Neuron (in vitro differentiated cells): ENCODE measurements around the gene PCSK6.

Experiments used
- H2AFZ ChIP-seq: one replicate; pipeline ENCODE4 v1.6.1; 2013; ENCODE audit warnings: low read depth, mild to moderate bottlenecking, inconsistent platforms, low read length, moderate library complexity
- H3K27me3 ChIP-seq: one replicate; pipeline ENCODE4 v1.6.1; 2013; ENCODE audit warnings: low read length; ENCODE audit not compliant: insufficient read depth
- H3K36me3 ChIP-seq: one replicate; pipeline ENCODE4 v1.6.1; 2013; ENCODE audit warnings: low read length; ENCODE audit not compliant: insufficient read depth
- H3K4me1 ChIP-seq: one replicate; pipeline ENCODE4 v1.6.1; 2013; ENCODE audit warnings: low read length; ENCODE audit not compliant: insufficient read depth
- H3K4me3 ChIP-seq: 2 replicates; pipeline ENCODE4 v1.5.1; 2013; ENCODE audit warnings: mild to moderate bottlenecking, low read length, moderate library complexity
- H3K9me3 ChIP-seq: one replicate; pipeline ENCODE4 v1.6.1; 2013; ENCODE audit warnings: low read length

PCSK6 gene

GRCh38 chr15:101325263-101326025, 164.1 kb downstream of the PCSK6 start:
- Histone ChIP-seq H3K4me3 (no peak overlapping the region), H3K4me1 (no peaks in the 10 kb centered on the region), H3K27me3 (no peaks in the 10 kb centered on the region), H3K36me3 (no peaks in the 10 kb centered on the region), H2AFZ (no peak overlapping the region), H3K9me3 (no peaks in the 10 kb centered on the region)

GRCh38 chr15:101324524-101325177, 164.9 kb downstream of the PCSK6 start:
- Histone ChIP-seq H3K27me3 (no peaks in the 10 kb centered on the region), H3K4me3 (no peak overlapping the region), H2AFZ (no peak overlapping the region), H3K36me3 (no peaks in the 10 kb centered on the region), H3K4me1 (no peaks in the 10 kb centered on the region), H3K9me3 (no peaks in the 10 kb centered on the region)

DNA sequence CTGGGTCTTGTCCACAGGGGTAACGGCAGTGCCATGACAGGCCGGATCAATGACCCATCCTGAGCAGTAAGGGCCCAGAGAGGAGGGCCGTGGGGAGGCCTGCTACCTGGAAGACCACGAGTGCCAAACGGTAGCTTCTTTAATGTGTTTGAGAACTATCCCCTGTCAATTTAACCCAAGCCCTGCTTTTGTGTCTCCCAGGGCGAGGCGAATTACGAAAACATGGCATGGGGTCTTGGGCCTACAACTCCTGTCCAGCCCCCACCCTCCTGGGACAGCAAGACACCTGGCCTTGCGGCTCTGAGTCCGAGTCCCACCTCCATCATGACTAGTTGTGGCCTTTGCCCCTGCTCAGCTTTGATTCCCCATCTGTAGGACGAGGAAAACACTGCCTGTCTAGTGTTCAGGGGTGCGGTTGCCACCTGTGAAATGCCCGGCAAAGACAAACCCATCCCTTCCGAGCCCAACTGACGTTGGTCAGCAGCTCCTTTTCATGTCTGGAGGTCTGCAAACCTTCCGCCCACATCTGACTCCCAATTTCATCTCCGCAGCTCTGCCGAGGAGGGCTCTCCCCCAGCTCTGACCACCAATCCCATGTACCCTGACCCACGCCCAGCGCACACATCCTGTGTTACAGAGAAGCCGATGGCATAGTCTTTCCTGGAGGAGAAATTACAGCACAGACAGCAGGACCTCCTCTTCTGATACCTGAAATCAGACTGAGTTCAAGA, 165.5 kb downstream of the PCSK6 start:
- H3K27me3 ChIP-seq, result no peaks in the 10 kb centered on the region

GRCh38 chr15:101322854-101323477, 166.5 kb downstream of the PCSK6 start:
- Histone ChIP-seq H3K4me1 (no peaks in the 10 kb centered on the region), H3K4me3 (no peak overlapping the region), H3K27me3 (no peaks in the 10 kb centered on the region), H2AFZ (no peak overlapping the region), H3K36me3 (no peaks in the 10 kb centered on the region), H3K9me3 (no peaks in the 10 kb centered on the region)

More for the DNA sequence above, 165.5 kb downstream of the PCSK6 start:
- Histone ChIP-seq H3K4me1 (no peaks in the 10 kb centered on the region), H2AFZ (no peak overlapping the region), H3K4me3 (no peak overlapping the region), H3K9me3 (no peaks in the 10 kb centered on the region), H3K36me3 (no peaks in the 10 kb centered on the region)

DNA sequence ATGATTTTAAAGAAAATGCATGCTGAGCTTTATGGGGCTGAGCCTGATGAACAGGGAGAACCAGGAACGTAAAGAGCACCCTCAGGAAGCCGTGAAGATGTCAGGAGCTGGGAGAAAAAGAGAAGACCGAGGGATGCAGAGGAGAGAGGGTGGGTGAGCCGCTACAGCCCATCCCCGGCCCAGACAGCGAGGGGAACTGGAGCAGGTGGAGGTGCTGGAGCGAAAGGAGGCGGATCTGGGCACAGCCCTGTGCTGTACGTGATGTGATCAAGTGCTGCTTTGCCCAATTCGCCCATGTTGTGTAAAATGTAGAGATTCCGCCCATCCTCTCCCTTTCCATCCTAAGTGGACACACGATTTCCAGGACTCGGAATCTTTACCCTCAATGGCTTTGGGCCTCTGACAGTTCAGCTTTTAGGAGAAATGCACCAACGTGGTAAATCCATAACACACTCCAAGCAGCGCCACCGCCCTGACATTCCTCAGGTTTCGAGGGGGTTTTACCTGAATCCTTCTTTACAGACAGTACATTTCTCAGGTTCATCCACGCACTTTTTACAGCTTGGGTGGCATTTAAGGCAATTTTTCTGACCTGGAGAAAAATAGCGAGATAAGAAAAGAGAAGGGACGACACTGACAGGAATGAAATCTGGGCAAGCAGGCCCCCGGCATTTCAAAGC, 167.4 kb downstream of the PCSK6 start:
- Histone ChIP-seq H3K27me3 (no peaks in the 10 kb centered on the region), H3K4me3 (no peak overlapping the region)

GRCh38 chr15:101320501-101321052, 168.9 kb downstream of the PCSK6 start:
- Histone ChIP-seq H3K4me3 (no peak overlapping the region), H3K4me1 (no peaks in the 10 kb centered on the region), H3K27me3 (no peaks in the 10 kb centered on the region), H3K9me3 (no peaks in the 10 kb centered on the region), H3K36me3 (peaks cover 2% of the 10 kb centered on the region), H2AFZ (no peak overlapping the region)

More for the DNA sequence above, 167.4 kb downstream of the PCSK6 start:
- H3K4me1 ChIP-seq, result no peaks in the 10 kb centered on the region
- H3K9me3 ChIP-seq, result no peaks in the 10 kb centered on the region
- H2AFZ ChIP-seq, result no peak overlapping the region
- H3K36me3 ChIP-seq, result no peaks in the 10 kb centered on the region

DNA sequence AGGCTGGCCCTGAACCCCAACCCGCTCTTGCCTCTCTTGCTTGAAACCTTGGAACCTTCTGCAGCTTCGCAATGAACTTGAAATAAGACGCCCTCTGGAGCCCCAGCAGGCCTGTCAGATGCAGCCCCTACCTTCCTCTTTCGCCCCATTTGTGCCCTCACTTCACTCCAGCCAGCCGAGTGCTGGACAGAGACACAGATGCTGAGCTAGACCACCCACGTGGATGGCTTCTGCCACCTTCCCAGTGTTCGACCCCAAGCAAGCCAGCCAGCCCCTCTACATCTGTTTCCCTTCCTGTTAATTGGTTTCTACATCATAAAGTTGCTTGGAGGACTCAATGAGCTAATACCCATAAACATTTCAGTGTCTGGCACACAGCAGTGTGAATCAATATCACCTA, 170.7 kb downstream of the PCSK6 start:
- H2AFZ ChIP-seq, result no peak overlapping the region
- H3K27me3 ChIP-seq, result no peaks in the 10 kb centered on the region
- H3K36me3 ChIP-seq, result peaks cover 2% of the 10 kb centered on the region
- no peak overlapping the region for H3K4me3 ChIP-seq
- H3K9me3 ChIP-seq, result no peaks in the 10 kb centered on the region
- no peaks in the 10 kb centered on the region for H3K4me1 ChIP-seq

DNA sequence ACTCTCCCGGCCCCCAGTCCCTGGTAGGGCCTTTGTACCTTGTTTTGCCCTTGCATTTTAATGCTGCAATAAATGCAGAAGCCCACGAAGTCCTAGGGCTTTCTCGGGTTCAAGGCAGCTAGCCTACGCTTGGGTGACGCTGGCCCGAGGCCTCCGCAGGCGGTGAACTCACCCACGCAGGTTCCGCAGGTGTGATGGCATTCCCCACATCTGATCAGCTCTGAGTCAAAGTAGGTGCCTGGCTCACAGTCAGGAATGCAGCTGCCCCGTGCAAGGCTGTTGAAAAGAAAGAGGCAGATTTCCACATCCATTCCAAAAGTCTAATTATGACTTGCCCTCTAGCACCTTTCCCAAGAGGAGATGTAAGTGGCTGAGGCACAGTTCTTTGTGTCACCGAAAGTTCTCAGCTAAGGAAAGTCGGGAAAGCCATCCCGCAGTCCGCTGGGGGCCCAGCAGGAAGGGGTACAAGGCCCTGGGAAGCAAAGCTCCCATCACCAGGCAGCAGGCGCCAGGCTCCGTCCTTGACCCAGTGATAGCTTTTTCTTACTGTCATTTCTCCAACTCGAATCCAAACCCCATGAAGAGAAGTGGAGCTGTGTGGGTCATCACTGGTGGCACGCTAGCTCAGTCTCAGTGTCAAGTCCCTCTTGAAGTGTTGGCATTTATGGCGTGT, 171.2 kb downstream of the PCSK6 start:
- Histone ChIP-seq H3K4me3 (no peak overlapping the region), H3K36me3 (peaks cover 2% of the 10 kb centered on the region), H3K9me3 (no peaks in the 10 kb centered on the region), H3K27me3 (no peaks in the 10 kb centered on the region), H3K4me1 (no peaks in the 10 kb centered on the region), H2AFZ (no peak overlapping the region)

GRCh38 chr15:101317336-101317872, 172.1 kb downstream of the PCSK6 start:
- Histone ChIP-seq H3K36me3 (peaks cover 2% of the 10 kb centered on the region), H3K4me1 (no peaks in the 10 kb centered on the region), H3K9me3 (no peaks in the 10 kb centered on the region), H3K4me3 (no peak overlapping the region), H2AFZ (no peak overlapping the region), H3K27me3 (no peaks in the 10 kb centered on the region)

- no peaks in the 10 kb centered on the region for H3K9me3 ChIP-seq
- peaks cover 2% of the 10 kb centered on the region for H3K36me3 ChIP-seq
- H3K4me3 ChIP-seq, result no peak overlapping the region
- H3K27me3 ChIP-seq, result no peaks in the 10 kb centered on the region
- no peaks in the 10 kb centered on the region for H3K4me1 ChIP-seq
- no peak overlapping the region for H2AFZ ChIP-seq
Measured at GRCh38 chr15:101316529-101316928, 173.0 kb downstream of the PCSK6 start.

DNA sequence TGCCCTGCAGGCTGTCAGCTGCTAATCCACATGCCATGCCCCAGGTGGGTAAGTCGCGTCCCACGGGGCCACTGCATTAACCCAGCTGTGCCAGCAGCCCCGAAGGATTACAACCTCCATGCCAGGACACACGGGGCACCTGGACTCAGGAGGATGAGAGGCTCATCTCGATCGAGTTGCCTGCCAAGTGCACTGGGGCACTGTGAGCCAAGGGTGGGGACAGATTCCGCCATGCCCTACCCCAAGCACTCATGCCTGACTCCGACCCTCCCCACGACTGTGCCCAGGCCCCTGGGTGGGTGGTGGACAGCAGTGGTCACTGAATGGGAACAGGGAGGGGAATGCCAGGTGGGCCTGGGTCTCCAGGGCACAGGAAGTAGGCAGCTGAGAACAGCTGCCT, 173.8 kb downstream of the PCSK6 start:
- Histone ChIP-seq H2AFZ (no peak overlapping the region), H3K9me3 (no peaks in the 10 kb centered on the region), H3K4me1 (no peaks in the 10 kb centered on the region), H3K36me3 (peaks cover 2% of the 10 kb centered on the region), H3K27me3 (no peaks in the 10 kb centered on the region), H3K4me3 (no peak overlapping the region)
